ENCODE measurements around the gene RUNX3.

The RUNX3 gene

GRCh38 chr1:24973315-24973714, 43.2 kb upstream of the RUNX3 start:
- Histone ChIP-seq H3K79me2 (ENCODE audit: control insufficient read depth, insufficient read depth, low read length, poor library complexity) (no peaks in the 10 kb centered on the region), H4K12ac (ENCODE audit: low read depth, low read length) (no peak overlapping the region), H3K4me3 (ENCODE audit: low read depth, low read length) (no peak overlapping the region), H3K4ac (ENCODE audit: low read depth, low read length) (no peak overlapping the region), H3K27me3 (ENCODE audit: insufficient read depth, low read length) (no peaks in the 10 kb centered on the region), H2BK5ac (ENCODE audit: low read depth, low read length, poor library complexity) (no peak overlapping the region), H3K27ac (ENCODE audit: low read depth, low read length) (no peak overlapping the region), H3K4me2 (ENCODE audit: low read length) (no peak overlapping the region), H2BK12ac (ENCODE audit: low read length) (peak overlapping the region; percentile 1), H3K23ac (ENCODE audit: low read length) (no peak overlapping the region), H3K9me3 (ENCODE audit: insufficient read depth, low read depth, low read length) (peaks cover 3% of the 10 kb centered on the region), H3K4me1 (ENCODE audit: control insufficient read depth in 1 of 2, insufficient read depth in 2 of 2, low read length in 2 of 2) (peaks cover 4 to 10% of the 10 kb centered on the region in 2 experiments), H4K8ac (ENCODE audit: low read depth, low read length) (no peak overlapping the region), H2BK120ac (ENCODE audit: insufficient read depth, low read length, poor library complexity) (no peak overlapping the region), H3K14ac (ENCODE audit: low read length) (no peak overlapping the region), H3K36me3 (ENCODE audit: control insufficient read depth in 1 of 2, insufficient read depth in 2 of 2, low read length in 2 of 2) (no peaks in the 10 kb centered on the region), H2AK5ac (ENCODE audit: low read length) (no peak overlapping the region), H3K79me1 (ENCODE audit: low read length) (peaks cover 6% of the 10 kb centered on the region), H3K18ac (ENCODE audit: low read length) (no peak overlapping the region), H2AFZ (ENCODE audit: insufficient read depth, low read length, poor library complexity) (no peak overlapping the region), H4K91ac (ENCODE audit: low read depth, low read length) (peak overlapping the region; percentile 69), H3K9ac (ENCODE audit: low read length) (no peak overlapping the region)
- no CpG with 5 or more reads among the region's 5 CpGs for WGBS (ENCODE audit: extremely low coverage, insufficient coverage, insufficient read length)
- no peak for DNase-seq

- peak overlapping the region; percentile 69 for H4K91ac ChIP-seq (ENCODE audit: low read depth, low read length)
- H3K4me3 ChIP-seq (ENCODE audit: low read depth, low read length): no peak overlapping the region
- H3K27me3 ChIP-seq (ENCODE audit: insufficient read depth, low read length): no peaks in the 10 kb centered on the region
- H2AK5ac ChIP-seq (ENCODE audit: low read length): peak overlapping the region; percentile 16
- peak overlapping the region; percentile 39 for H2BK12ac ChIP-seq (ENCODE audit: low read length)
- H3K4ac ChIP-seq (ENCODE audit: low read depth, low read length): no peak overlapping the region
- H3K9ac ChIP-seq (ENCODE audit: low read length): no peak overlapping the region
- H3K23ac ChIP-seq (ENCODE audit: low read length): no peak overlapping the region
- no peak overlapping the region for H3K18ac ChIP-seq (ENCODE audit: low read length)
- no peak overlapping the region for H3K27ac ChIP-seq (ENCODE audit: low read depth, low read length)
- H4K8ac ChIP-seq (ENCODE audit: low read depth, low read length): peak overlapping the region; percentile 31
- H4K12ac ChIP-seq (ENCODE audit: low read depth, low read length): no peak overlapping the region
- no peaks in the 10 kb centered on the region for H3K36me3 ChIP-seq (ENCODE audit: control insufficient read depth in 1 of 2, insufficient read depth in 2 of 2, low read length in 2 of 2)
- H3K9me3 ChIP-seq (ENCODE audit: insufficient read depth, low read depth, low read length): peaks cover 3% of the 10 kb centered on the region
- no peak for DNase-seq
- H2BK120ac ChIP-seq (ENCODE audit: insufficient read depth, low read length, poor library complexity): no peak overlapping the region
- no CpG with 5 or more reads among the region's 6 CpGs for WGBS (ENCODE audit: extremely low coverage, insufficient coverage, insufficient read length)
- H2BK5ac ChIP-seq (ENCODE audit: low read depth, low read length, poor library complexity): peak overlapping the region; percentile 46
- no peaks in the 10 kb centered on the region for H3K79me2 ChIP-seq (ENCODE audit: control insufficient read depth, insufficient read depth, low read length, poor library complexity)
- H3K79me1 ChIP-seq (ENCODE audit: low read length): peaks cover 6% of the 10 kb centered on the region
- H2AFZ ChIP-seq (ENCODE audit: insufficient read depth, low read length, poor library complexity): no peak overlapping the region
- peaks cover 4 to 10% of the 10 kb centered on the region in 2 experiments for H3K4me1 ChIP-seq (ENCODE audit: control insufficient read depth in 1 of 2, insufficient read depth in 2 of 2, low read length in 2 of 2)
- peak overlapping the region; percentile 9 for H3K14ac ChIP-seq (ENCODE audit: low read length)
- no peak overlapping the region for H3K4me2 ChIP-seq (ENCODE audit: low read length)
Observed at GRCh38 chr1:24972915-24973242, 42.8 kb upstream of the RUNX3 start.

- peak overlapping the region; percentile 40 for H4K12ac ChIP-seq (ENCODE audit: low read depth, low read length)
- peak overlapping the region; percentile 75 for H4K91ac ChIP-seq (ENCODE audit: low read depth, low read length)
- no peak overlapping the region for H2AK5ac ChIP-seq (ENCODE audit: low read length)
- no peak overlapping the region for H3K23ac ChIP-seq (ENCODE audit: low read length)
- H3K27me3 ChIP-seq (ENCODE audit: insufficient read depth, low read length): no peaks in the 10 kb centered on the region
- H2BK120ac ChIP-seq (ENCODE audit: insufficient read depth, low read length, poor library complexity): peak overlapping the region; percentile 66
- H3K14ac ChIP-seq (ENCODE audit: low read length): peak overlapping the region; percentile 35
- no peak overlapping the region for H3K9ac ChIP-seq (ENCODE audit: low read length)
- peak overlapping the region; percentile 44 for H4K8ac ChIP-seq (ENCODE audit: low read depth, low read length)
- H2BK5ac ChIP-seq (ENCODE audit: low read depth, low read length, poor library complexity): peak overlapping the region; percentile 46
- H2BK12ac ChIP-seq (ENCODE audit: low read length): peak overlapping the region; percentile 39
- H3K79me2 ChIP-seq (ENCODE audit: control insufficient read depth, insufficient read depth, low read length, poor library complexity): no peaks in the 10 kb centered on the region
- no peak overlapping the region for H3K4me3 ChIP-seq (ENCODE audit: low read depth, low read length)
- no peaks in the 10 kb centered on the region for H3K36me3 ChIP-seq (ENCODE audit: control insufficient read depth in 1 of 2, insufficient read depth in 2 of 2, low read length in 2 of 2)
- no peak for DNase-seq
- H3K4me2 ChIP-seq (ENCODE audit: low read length): no peak overlapping the region
- H3K9me3 ChIP-seq (ENCODE audit: insufficient read depth, low read depth, low read length): peaks cover 3% of the 10 kb centered on the region
- H3K4me1 ChIP-seq (ENCODE audit: control insufficient read depth in 1 of 2, insufficient read depth in 2 of 2, low read length in 2 of 2): peaks cover 4 to 10% of the 10 kb centered on the region in 2 experiments
- no peak overlapping the region for H3K27ac ChIP-seq (ENCODE audit: low read depth, low read length)
- WGBS (ENCODE audit: extremely low coverage, insufficient coverage, insufficient read length): no CpG with 5 or more reads among the region's 8 CpGs
- H3K79me1 ChIP-seq (ENCODE audit: low read length): peaks cover 6% of the 10 kb centered on the region
- H3K18ac ChIP-seq (ENCODE audit: low read length): no peak overlapping the region
- H2AFZ ChIP-seq (ENCODE audit: insufficient read depth, low read length, poor library complexity): peak overlapping the region; percentile 41
- H3K4ac ChIP-seq (ENCODE audit: low read depth, low read length): no peak overlapping the region
Observed at GRCh38 chr1:24972221-24972914, 42.3 kb upstream of the RUNX3 start.

GRCh38 chr1:24970926-24971875, 41.1 kb upstream of the RUNX3 start:
- H3K79me2 ChIP-seq (ENCODE audit: control insufficient read depth, insufficient read depth, low read length, poor library complexity): no peaks in the 10 kb centered on the region
- H3K36me3 ChIP-seq (ENCODE audit: control insufficient read depth in 1 of 2, insufficient read depth in 2 of 2, low read length in 2 of 2): no peaks in the 10 kb centered on the region
- H4K91ac ChIP-seq (ENCODE audit: low read depth, low read length): peak overlapping the region; percentile 74
- H3K4ac ChIP-seq (ENCODE audit: low read depth, low read length): no peak overlapping the region
- no peak overlapping the region for H3K27ac ChIP-seq (ENCODE audit: low read depth, low read length)
- H2AFZ ChIP-seq (ENCODE audit: insufficient read depth, low read length, poor library complexity): no peak overlapping the region
- no peak overlapping the region for H3K9ac ChIP-seq (ENCODE audit: low read length)
- H3K9me3 ChIP-seq (ENCODE audit: insufficient read depth, low read depth, low read length): peaks cover 3% of the 10 kb centered on the region
- no peak for DNase-seq
- H2BK12ac ChIP-seq (ENCODE audit: low read length): peak overlapping the region; percentile 48
- peak overlapping the region; percentile 6 for H4K8ac ChIP-seq (ENCODE audit: low read depth, low read length)
- no peak overlapping the region for H2BK5ac ChIP-seq (ENCODE audit: low read depth, low read length, poor library complexity)
- peaks cover 4 to 12% of the 10 kb centered on the region in 2 experiments for H3K4me1 ChIP-seq (ENCODE audit: control insufficient read depth in 1 of 2, insufficient read depth in 2 of 2, low read length in 2 of 2)
- peak overlapping the region; percentile 18 for H2AK5ac ChIP-seq (ENCODE audit: low read length)
- H4K12ac ChIP-seq (ENCODE audit: low read depth, low read length): no peak overlapping the region
- H3K79me1 ChIP-seq (ENCODE audit: low read length): peaks cover 6% of the 10 kb centered on the region
- no peak overlapping the region for H3K4me2 ChIP-seq (ENCODE audit: low read length)
- no peak overlapping the region for H3K18ac ChIP-seq (ENCODE audit: low read length)
- peak overlapping the region; percentile 19 for H2BK120ac ChIP-seq (ENCODE audit: insufficient read depth, low read length, poor library complexity)
- WGBS (ENCODE audit: extremely low coverage, insufficient coverage, insufficient read length): no CpG with 5 or more reads among the region's 23 CpGs
- H3K23ac ChIP-seq (ENCODE audit: low read length): no peak overlapping the region
- no peak overlapping the region for H3K4me3 ChIP-seq (ENCODE audit: low read depth, low read length)
- peak overlapping the region; percentile 13 for H3K14ac ChIP-seq (ENCODE audit: low read length)
- no peaks in the 10 kb centered on the region for H3K27me3 ChIP-seq (ENCODE audit: insufficient read depth, low read length)

All from trophoblast cell (in vitro differentiated cells and primary cell).